ENCODE results near the gene SLC22A23. TPM values are rescaled to one million over a fixed set of nuclear protein-coding genes. Genes with fewer than 3 reads are reported as not detected.

SLC22A23 gene
- total RNA-seq, 3 donors from 2014 or later, result 61.5 to 160 (median 74.7) TPM

DNA sequence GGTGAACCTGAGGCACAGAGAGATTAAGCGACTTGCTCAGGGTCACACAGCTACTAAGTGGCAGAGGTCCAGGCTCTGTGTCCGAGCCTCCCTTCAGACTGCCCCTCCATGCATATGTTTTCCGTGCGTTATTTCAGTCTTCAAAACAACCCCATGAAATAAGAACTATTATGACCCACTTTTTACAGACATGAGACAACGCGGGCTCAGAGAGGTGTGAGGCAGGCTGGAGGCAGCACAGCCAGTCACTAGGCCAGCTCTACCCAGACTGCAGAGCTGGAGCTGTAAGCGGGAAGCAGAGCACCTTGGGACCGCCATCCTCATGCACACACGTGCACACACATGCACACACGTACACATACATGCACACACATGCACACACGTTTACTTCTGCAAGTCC is 135.8 kb downstream of the SLC22A23 start:
- H3K9me3 ChIP-seq, result no peaks in the 10 kb centered on the region
- no peaks in the 10 kb centered on the region for H3K4me1 ChIP-seq (ENCODE audit: low read depth)
- H3K4me3 ChIP-seq, result no peak overlapping the region
- TF ChIP-seq, protein P1, sequence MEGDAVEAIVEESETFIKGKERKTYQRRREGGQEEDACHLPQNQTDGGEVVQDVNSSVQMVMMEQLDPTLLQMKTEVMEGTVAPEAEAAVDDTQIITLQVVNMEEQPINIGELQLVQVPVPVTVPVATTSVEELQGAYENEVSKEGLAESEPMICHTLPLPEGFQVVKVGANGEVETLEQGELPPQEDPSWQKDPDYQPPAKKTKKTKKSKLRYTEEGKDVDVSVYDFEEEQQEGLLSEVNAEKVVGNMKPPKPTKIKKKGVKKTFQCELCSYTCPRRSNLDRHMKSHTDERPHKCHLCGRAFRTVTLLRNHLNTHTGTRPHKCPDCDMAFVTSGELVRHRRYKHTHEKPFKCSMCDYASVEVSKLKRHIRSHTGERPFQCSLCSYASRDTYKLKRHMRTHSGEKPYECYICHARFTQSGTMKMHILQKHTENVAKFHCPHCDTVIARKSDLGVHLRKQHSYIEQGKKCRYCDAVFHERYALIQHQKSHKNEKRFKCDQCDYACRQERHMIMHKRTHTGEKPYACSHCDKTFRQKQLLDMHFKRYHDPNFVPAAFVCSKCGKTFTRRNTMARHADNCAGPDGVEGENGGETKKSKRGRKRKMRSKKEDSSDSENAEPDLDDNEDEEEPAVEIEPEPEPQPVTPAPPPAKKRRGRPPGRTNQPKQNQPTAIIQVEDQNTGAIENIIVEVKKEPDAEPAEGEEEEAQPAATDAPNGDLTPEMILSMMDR (IDR thresholded peaks at IDR 0.05), result no peak
- peaks cover 3% of the 10 kb centered on the region for H3K36me3 ChIP-seq (ENCODE audit: low read depth)
- intact Hi-C loops (cut with DNase I, micrococcal nuclease), result no loop called here
- DNase-seq (no peak), ATAC-seq (no peak)

DNA sequence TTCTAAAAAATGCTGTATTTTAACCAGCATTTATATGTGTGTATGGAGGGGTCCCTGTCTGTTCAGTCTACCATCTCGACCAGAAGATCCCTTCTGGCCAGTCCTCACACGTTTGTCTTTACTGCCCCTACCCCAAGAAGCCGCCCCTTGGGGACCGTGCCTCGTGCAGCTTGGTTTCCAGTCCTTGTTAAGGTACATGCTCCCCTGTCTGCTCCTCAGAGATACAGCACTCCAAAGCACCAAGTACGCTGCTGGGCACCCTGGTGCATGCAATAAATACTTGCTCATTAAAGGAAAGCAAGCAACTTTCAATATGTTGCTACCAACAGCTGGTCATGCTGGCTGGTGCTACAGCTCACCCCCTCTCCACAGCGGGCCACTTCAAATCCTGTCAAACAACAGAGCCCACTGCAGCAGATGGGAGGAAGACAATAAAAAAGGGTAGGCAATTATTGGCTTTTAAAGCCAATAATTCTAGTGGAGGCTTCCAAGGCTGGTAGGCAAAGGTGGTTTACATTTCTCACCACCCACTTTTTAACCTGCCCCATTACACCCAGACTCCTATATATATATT is 136.5 kb downstream of the SLC22A23 start:
- intact Hi-C loops (cut with DNase I, micrococcal nuclease), result no loop called here
- ATAC-seq (no peak), DNase-seq (no peak)
- Histone ChIP-seq H3K9me3 (no peaks in the 10 kb centered on the region), H3K4me3 (no peak overlapping the region), H3K4me1 (ENCODE audit: low read depth) (no peaks in the 10 kb centered on the region), H3K36me3 (ENCODE audit: low read depth) (peaks cover 3% of the 10 kb centered on the region)
- TF ChIP-seq, protein P1 (IDR thresholded peaks at IDR 0.05), result no peak

DNA sequence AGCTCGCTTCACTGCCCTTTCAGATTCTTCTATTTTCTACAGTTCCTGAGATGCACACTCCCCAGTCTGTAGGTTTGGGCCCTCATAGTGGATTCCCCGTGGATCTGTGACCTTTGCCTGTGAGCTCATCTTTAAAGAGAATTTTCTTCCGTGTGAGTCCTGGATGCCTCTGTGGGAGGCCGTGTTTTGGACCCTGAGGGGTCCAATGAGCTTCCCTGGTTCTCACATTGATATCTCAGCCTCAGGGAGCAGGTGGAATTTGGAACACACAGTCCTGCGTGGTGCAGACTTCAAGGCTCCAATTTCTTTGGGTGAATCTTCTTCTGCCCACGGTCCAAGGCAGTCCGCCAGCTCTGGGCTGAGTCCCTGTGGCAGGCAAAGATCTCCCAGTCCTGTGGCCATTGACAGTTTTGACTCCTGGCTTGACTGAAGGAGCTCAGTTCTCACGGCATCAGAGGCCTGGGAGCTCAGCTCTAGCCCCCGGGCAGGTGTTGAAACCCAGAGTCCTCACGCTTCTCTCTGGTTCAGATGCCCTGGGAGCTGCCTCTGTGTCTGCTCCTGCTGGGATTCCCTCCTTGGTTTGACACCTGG is 137.1 kb downstream of the SLC22A23 start:
- no peak for ATAC-seq
- DNase-seq, result no peak
- TF ChIP-seq, protein P1 (IDR thresholded peaks at IDR 0.05), result no peak
- Histone ChIP-seq H3K36me3 (ENCODE audit: low read depth) (peaks cover 3% of the 10 kb centered on the region), H3K9me3 (no peaks in the 10 kb centered on the region), H3K4me3 (no peak overlapping the region), H3K4me1 (ENCODE audit: low read depth) (no peaks in the 10 kb centered on the region)
- intact Hi-C loops (cut with DNase I, micrococcal nuclease), result no loop called here

DNA sequence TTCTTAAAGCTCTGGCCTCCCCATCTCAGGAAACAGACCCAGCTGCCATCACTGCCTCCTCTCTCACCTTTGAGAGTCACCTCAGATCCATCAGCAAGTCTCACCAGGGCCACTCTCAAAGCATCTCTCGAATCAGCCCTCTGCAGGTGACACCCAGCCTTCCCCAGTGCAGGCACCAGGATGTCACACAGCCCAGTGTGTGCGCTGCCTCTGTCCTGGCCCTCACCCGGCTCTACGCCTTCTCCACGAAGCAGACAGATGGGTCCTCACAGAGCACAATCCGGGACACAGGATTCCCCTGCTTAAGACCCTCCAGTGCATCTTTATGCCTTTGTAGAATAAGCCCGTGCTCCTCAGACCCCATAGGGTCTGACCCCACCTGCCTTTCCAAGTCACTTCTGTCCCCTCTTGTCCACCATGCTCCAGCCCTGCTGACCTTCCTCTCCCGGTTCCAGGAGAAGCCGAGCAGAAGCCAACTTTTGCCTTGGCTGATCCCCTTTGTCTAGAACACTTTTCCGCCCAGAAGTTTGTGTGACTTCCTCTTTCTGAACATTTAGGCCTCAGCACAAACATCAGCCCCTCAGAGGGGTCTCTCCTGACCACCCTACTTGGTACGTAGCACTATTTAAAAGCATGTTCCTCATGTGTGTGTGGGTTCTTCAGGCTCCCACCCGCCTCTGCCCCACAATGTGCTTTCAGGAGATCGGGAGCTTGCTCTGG is 137.9 kb downstream of the SLC22A23 start:
- intact Hi-C loops (cut with DNase I, micrococcal nuclease), result no loop called here
- Histone ChIP-seq H3K4me1 (ENCODE audit: low read depth) (no peaks in the 10 kb centered on the region), H3K9me3 (no peaks in the 10 kb centered on the region), H3K4me3 (no peak overlapping the region), H3K36me3 (ENCODE audit: low read depth) (peaks cover 3% of the 10 kb centered on the region)
- TF ChIP-seq, protein P1 (IDR thresholded peaks at IDR 0.05), result no peak
- DNase-seq, result no peak
- ATAC-seq, result no peak

DNA sequence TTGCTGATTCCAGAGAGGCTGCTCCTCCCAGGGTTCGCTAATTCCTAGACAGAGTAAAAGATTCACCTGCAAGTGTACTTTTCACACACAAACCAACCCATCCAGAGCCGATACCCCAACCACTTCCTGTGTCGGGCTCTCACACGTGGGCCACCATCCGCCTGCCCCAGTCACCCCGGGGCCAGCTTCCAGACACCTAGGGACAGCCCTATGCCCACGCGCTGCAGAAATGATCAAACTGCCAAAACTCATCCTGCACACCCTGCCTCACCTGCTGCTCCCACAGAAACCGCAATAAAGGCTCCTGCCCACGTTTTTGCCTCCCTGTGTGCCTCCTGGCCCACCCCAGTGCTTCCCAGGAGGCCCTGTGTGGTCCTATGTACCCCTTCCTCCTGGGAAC is 138.6 kb downstream of the SLC22A23 start:
- peak; percentile 14 for ATAC-seq
- Histone ChIP-seq H3K36me3 (ENCODE audit: low read depth) (no peaks in the 10 kb centered on the region), H3K9me3 (no peaks in the 10 kb centered on the region), H3K4me3 (no peak overlapping the region), H3K4me1 (ENCODE audit: low read depth) (no peaks in the 10 kb centered on the region)
- intact Hi-C loops (cut with DNase I, micrococcal nuclease), result no loop called here
- TF ChIP-seq, protein P1 (IDR thresholded peaks at IDR 0.05), result no peak
- DNase-seq, result no peak

Measured in mucosa of descending colon (tissue), 3 donors.